Subcutaneous adipose tissue (tissue), 4 donors: ENCODE data around the gene KCNJ10. TPM values are rescaled to one million over a fixed set of nuclear protein-coding genes. Genes with fewer than 3 reads are reported as not detected.

Experiments used
- CTCF ChIP-seq: fragments of 450-650 bp; IDR thresholded peaks from one replicate; pipeline ENCODE4 v1.5.1; 2016; ENCODE audit warnings: low read depth, mild to moderate bottlenecking, control low read depth, antibody characterized with exemption, moderate library complexity
- total RNA-seq, 4 donors: library from RNA; depleted of rRNA; stranded (reverse); fragments of >200 nt; gene quantifications; one replicate each; pipeline ENCODE4 v1.1.0, GENCODE V29; 2016

The KCNJ10 gene
- total RNA-seq, result not detected

DNA sequence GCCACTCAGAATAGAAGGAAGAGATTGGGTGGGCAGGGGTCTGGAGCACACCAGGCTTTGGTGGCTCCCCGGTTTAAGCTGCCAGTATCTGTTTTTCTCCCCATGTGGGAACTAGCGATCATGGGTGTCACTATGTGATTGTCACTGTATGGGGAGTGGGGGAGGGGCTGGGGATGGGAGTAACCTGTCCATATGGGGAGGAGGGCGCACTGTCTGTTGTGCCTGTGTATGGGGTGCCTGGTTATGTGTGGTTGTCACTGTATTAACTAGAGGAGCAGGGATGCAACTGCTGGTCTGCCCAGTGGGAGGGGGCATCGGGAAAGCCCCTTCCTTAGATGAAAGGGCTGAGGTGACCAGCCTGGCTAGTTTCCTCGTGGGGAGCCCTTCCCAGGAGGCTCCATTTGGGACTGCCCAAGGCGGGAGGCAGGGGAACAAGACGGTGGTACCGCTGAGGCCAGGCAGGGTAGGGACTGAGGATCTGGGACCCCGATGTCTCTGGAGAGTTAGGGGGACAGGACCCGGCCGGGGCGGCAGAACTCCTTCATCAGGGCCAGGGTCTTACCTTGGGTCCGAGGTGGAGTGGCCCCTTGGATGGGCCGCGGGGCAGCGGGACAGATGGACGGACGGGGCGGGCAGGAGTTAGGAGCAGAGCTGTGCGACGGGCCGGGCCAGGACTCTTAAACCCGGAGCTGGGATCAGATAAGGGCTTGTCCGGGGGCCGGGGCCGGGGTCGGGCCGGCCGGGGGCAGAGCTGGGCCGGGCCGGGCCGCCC lies at the start of gene KCNJ10:
Gene KCNJ10, minus strand, starts transcription at position 701 of the 772 bp plus-strand sequence. CDS start 27,628 bp downstream, outside the sequence.
- TF ChIP-seq CTCF, result no peak

DNA sequence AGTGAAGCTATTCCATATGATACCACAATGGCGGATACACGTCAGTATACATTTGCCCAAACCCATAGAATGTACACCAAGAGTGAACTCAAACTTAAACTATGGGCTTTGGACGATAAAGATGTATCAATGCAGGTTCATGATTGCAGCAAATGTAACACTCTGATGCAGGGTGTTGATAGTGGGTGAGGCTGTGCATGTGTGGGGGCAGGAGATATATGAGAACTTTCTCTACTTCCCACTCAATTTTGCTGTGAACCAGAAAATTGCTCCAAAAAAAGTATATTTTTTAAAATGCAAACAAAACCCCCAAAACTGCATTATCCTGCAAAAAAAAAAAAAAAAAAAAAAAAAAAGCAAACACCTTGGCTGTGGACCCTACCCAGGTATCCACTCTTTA lies 49.0 kb upstream of the KCNJ10 start:
- no peak for TF ChIP-seq CTCF

DNA sequence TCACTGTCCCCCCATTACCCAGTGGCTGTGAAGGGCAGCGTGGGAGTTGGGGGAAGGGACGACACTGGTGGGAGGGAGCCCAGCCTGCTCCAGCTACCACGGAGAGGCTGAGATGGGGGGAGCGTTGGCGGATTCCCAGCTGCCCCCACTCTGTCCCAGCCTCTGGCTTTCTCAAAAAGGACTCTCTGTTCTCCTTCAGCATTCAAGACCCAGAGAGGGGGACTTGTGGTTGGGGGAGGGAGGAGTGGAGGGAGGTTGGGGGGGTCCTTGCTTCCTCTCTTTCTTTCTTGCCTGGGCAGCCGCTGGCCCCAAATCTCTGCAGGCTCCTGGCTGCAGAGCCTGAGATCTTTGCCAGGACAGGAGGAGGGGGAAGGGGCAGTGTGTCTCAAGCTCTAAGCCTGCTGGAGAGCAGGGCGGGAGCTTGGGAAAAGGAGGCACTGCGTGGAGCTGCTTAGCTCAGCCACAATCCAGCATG lies 47.8 kb upstream of the KCNJ10 start:
- TF ChIP-seq CTCF, result no peak

DNA sequence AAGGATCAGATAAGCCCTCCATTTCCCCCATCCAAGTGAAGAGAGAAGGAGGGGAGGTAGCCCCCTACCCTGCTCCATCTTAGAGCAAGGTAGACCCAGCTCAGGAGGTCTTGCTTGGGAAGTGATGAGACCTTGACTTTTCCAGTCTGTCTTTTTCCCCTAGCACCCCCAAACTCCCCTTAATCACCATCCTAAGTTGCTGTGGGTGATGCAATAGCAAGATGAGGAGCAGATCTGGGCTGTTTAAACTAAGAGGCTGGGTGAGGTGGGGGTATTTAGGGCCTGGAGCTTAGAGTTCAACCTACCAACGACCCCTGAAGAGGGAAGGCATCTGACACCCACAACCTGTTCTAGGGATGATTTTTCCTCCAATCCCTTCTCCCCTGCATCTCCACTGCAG lies 47.3 kb upstream of the KCNJ10 start:
- no peak for TF ChIP-seq CTCF

DNA sequence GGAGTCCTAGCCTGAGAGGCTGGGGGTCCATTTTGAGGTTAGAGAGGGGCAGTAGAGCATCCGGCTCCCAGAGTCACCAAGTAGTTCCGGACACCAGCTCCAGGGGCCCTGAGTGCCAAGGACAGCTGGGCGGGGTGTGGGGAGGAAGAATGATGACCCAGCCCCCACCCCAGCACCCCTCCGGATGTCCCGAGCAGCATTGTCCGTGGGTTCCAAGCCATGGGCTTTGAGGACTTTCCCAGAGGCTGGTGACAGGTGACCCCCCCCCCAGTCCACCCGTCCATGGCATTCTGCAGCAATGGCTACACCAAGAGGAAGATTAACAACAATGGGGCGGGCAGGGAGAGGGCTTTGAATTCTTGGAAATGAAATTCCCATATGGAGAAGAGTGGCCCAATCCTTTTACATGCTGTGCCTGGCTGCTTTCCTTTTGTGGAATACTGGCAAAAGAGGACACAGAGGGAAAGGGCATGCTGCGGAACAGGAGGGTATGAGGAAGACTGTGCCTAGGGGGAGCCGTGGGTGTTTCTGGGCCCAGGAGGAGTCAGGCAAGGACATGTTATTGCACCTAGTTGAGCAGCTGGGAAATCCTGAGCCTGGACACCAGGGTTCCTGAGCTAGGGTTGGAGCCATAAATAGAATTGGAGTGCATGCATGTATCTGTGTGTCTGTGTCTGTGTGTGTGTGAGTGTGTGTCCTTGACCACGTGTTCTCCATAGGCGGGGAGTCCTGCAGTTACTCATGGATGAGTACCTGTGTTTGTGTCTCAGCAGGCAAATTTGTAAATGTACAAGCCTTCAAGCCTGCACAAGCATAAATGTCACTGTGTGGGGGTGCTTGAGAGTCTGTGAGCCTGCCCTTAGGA lies 46.6 kb upstream of the KCNJ10 start:
- no peak for TF ChIP-seq CTCF

DNA sequence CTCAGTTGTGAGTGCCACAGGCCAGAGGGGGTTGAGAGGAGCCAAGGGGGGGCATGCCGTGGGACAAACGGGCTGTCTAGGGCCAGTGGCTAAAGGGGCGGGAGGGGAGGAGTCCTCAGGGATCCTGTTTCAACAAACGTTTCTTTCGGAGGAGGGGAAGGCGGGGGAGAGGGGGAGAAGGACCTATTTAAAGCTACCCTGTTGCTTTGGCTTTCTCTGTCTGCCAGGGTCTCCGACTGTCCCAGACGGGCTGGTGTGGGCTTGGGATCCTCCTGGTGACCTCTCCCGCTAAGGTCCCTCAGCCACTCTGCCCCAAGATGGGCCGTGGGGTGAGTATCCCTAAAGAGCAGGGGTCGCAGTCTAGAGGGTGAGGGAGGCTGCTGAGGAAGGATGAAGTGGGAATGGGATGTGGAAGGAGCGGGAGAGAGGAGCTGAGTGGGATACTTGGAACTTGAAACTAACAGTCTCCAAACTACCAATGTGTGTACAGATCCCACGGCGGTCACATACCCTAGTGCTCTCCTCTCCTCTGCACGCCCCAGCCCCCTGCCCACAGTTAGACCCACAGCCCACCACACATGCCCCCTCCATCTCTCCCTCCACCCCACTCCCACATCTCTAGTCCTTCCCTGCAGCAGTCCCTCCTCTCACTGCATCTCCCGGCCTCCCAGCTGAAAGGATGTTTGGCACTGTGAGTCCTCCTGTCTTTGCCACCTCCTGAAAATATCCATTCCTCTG lies 45.8 kb upstream of the KCNJ10 start, which contains the start of gene ATP1A2:
Gene ATP1A2, plus strand, starts transcription at position 215 of the 738 bp plus-strand sequence. Its CDS starts 103 bp downstream, at position 318.
- no peak for TF ChIP-seq CTCF
